ENCODE data around the gene NUDT9. TPM values are rescaled to one million over a fixed set of nuclear protein-coding genes. Genes with fewer than 3 reads are reported as not detected.

Gene NUDT9
- total RNA-seq, 1 experiment from 2014 or later, result 4.9 TPM

- DNase-seq (ENCODE audit: low read depth), result no peak
Measured at GRCh38 chr4:87506974-87507701, 84.8 kb downstream of the NUDT9 start.

Other genes with a start within 250 kb of the NUDT9 start
- gene KLHL8, start 202.0 kb upstream of the NUDT9 start, total RNA-seq (2014; rRNA removed; shearing (Covaris generic)), result 5.0 and 9.6 TPM in 2 replicates
- gene HSD17B13, start 99.7 kb upstream of the NUDT9 start, total RNA-seq (2014; rRNA removed; shearing (Covaris generic)), result not detected in 2 replicates
- 6.8 and 13.5 TPM in 2 replicates for gene HSD17B11, start 31.4 kb upstream of the NUDT9 start, total RNA-seq (2014; rRNA removed; shearing (Covaris generic))
- gene SPARCL1, start 106.8 kb downstream of the NUDT9 start, total RNA-seq (2014; rRNA removed; shearing (Covaris generic)), result not detected in 2 replicates
- gene DSPP, start 186.0 kb downstream of the NUDT9 start, total RNA-seq (2014; rRNA removed; shearing (Covaris generic)), result not detected in 2 replicates
- not detected in 2 replicates for gene DMP1, start 227.7 kb downstream of the NUDT9 start, total RNA-seq (2014; rRNA removed; shearing (Covaris generic))

All from Daoy (cell line).